Endothelial cell of umbilical vein (primary cell): ENCODE data around the gene SP3. TPM values are rescaled to one million over a fixed set of nuclear protein-coding genes. Genes with fewer than 3 reads are reported as not detected.
"Not testable (repeated sequence)": the region's sequence is repeated elsewhere in the genome, so short reads cannot be mapped to it uniquely, and the experiment has no call there.

Source experiments
- BruUV-seq: library from RNA; stranded (reverse); fragments of 400-500 nt; replicated peaks from 2 replicates; lab custom pipeline; 2021; lab: Mats Ljungman, UMichigan
- CTCF ChIA-PET: fragments of 300-600, 350-600 bp; sonication (Branson Sonifier 250); formaldehyde crosslinking; loops from one replicate; lab custom pipeline; 2021; ENCODE audit warnings: antibody characterized with exemption, inconsistent platforms; lab: Charles Lee
- POLR2A ChIA-PET: fragments of 300-600, 350-600 bp; sonication (Branson Sonifier 250); formaldehyde crosslinking; loops from one replicate; lab custom pipeline; 2021; ENCODE audit warnings: antibody characterized with exemption, inconsistent platforms; lab: Charles Lee
- DNase-seq: peaks from one replicate; pipeline ENCODE4 v3.0.0-alpha.2; 2011; ENCODE audit warnings: low read depth, low spot score
- FAIRE-seq: peaks from 2 replicates; lab custom pipeline; 2011; peaks lifted over from hg19 to GRCh38; lab: Jason Lieb, UNC
- H2AFZ ChIP-seq: 2 replicates; pipeline ENCODE4 v1.6.0; 2012; ENCODE audit warnings: low read depth, low read length, control low read depth, inconsistent platforms
- H3K27ac ChIP-seq: 2 replicates; pipeline ENCODE4 v1.5.1; 2011; ENCODE audit warnings: low read depth, mild to moderate bottlenecking, control low read depth, low read length, moderate library complexity; ENCODE audit not compliant: insufficient read depth
- H3K27me3 ChIP-seq, 2 experiments: 2 replicates each; pipeline versions ENCODE4 v1.6.0 to v1.6.1; 2011; ENCODE audit warnings: low read length in 2 of 2, mixed read lengths in 1 of 2; ENCODE audit not compliant: control insufficient read depth in 2 of 2, insufficient read depth in 2 of 2
- H3K36me3 ChIP-seq, 2 experiments: 2 replicates in 1 of 2; 3 replicates in 1 of 2; pipeline ENCODE4 v1.5.1; 2011; ENCODE audit warnings: low read length in 2 of 2, mild to moderate bottlenecking in 1 of 2, moderate library complexity in 1 of 2; ENCODE audit not compliant: control insufficient read depth in 2 of 2, insufficient read depth in 2 of 2; ENCODE audit errors: extremely low read depth in 1 of 2
- H3K4me1 ChIP-seq: 3 replicates; pipeline ENCODE4 v1.5.1; 2011; ENCODE audit warnings: mild to moderate bottlenecking, low read length; ENCODE audit not compliant: control insufficient read depth, insufficient read depth; ENCODE audit errors: extremely low read depth
- H3K4me2 ChIP-seq: 2 replicates; pipeline ENCODE4 v1.6.1; 2011; ENCODE audit warnings: low read length, control low read depth, mixed read lengths; ENCODE audit not compliant: insufficient read depth
- H3K4me3 ChIP-seq, 3 experiments: fragments of 200-600 bp in 1 of 3; sonication (generic), shearing (Covaris generic) in 1 of 3; replicated peaks in 1 of 3; 2 replicates each; pipeline ENCODE4 v1.5.1; 2011 to 2016; ENCODE audit warnings: control low read depth in 3 of 3, low read length in 3 of 3, mild to moderate bottlenecking in 2 of 3, inconsistent platforms in 1 of 3, low read depth in 1 of 3, moderate library complexity in 1 of 3; ENCODE audit not compliant: insufficient read depth in 1 of 3
- H3K79me2 ChIP-seq: 2 replicates; pipeline ENCODE4 v1.6.0; 2012; ENCODE audit warnings: low read length, inconsistent platforms; ENCODE audit not compliant: control insufficient read depth, insufficient read depth
- H3K9ac ChIP-seq: replicated peaks from 2 replicates; pipeline ENCODE3; 2011; ENCODE audit warnings: low read length, control low read depth; ENCODE audit not compliant: insufficient read depth; ENCODE audit errors: extremely low read depth
- H3K9me1 ChIP-seq: replicated peaks from 3 replicates; pipeline ENCODE4 v1.6.0; 2011; ENCODE audit warnings: mild to moderate bottlenecking, low read length; ENCODE audit not compliant: control insufficient read depth, insufficient read depth; ENCODE audit errors: extremely low read depth
- H3K9me3 ChIP-seq: replicated peaks from 2 replicates; pipeline ENCODE4 v1.5.1; 2012; ENCODE audit warnings: low read length, inconsistent platforms; ENCODE audit not compliant: control insufficient read depth, insufficient read depth
- H4K20me1 ChIP-seq: replicated peaks from 2 replicates; pipeline ENCODE3; 2011; ENCODE audit warnings: mild to moderate bottlenecking, low read length; ENCODE audit not compliant: control insufficient read depth, insufficient read depth; ENCODE audit errors: extremely low read depth
- EZH2 ChIP-seq: IDR thresholded peaks from 2 replicates; pipeline ENCODE4 v1.6.1; 2012; ENCODE audit warnings: borderline replicate concordance, low read depth, mild to moderate bottlenecking, moderate library complexity, low read length, inconsistent platforms; ENCODE audit not compliant: severe bottlenecking
- FOS ChIP-seq: IDR thresholded peaks from 2 replicates; pipeline ENCODE4 v1.6.1; 2011; ENCODE audit warnings: mild to moderate bottlenecking, low read length, moderate library complexity, borderline replicate concordance; ENCODE audit not compliant: insufficient read depth
- GATA2 ChIP-seq: IDR thresholded peaks from 2 replicates; pipeline ENCODE4 v1.7.0; 2011; ENCODE audit warnings: low read depth, mild to moderate bottlenecking, moderate library complexity, mixed read lengths, low read length; ENCODE audit not compliant: insufficient read length, insufficient read depth
- JUN ChIP-seq: IDR thresholded peaks from 2 replicates; pipeline ENCODE4 v1.6.1; 2011; ENCODE audit warnings: borderline replicate concordance, low read depth; ENCODE audit not compliant: insufficient read length, insufficient read depth
- MYC ChIP-seq: IDR thresholded peaks from one replicate; pipeline ENCODE4 v1.6.1; 2011; ENCODE audit warnings: mild to moderate bottlenecking, low read depth, low read length
- POLR2A ChIP-seq: IDR thresholded peaks from 2 replicates; pipeline ENCODE4 v1.6.1; 2012; ENCODE audit warnings: low read depth, mild to moderate bottlenecking, control low read depth, low read length
- POLR2AphosphoS5 ChIP-seq: IDR thresholded peaks from 2 replicates; pipeline ENCODE4 v1.6.1; 2012; ENCODE audit warnings: low read depth, mild to moderate bottlenecking, control low read depth, low read length, moderate library complexity; ENCODE audit not compliant: insufficient read depth
- dilution Hi-C: fragments of 300-500 bp; cut with MboI; formaldehyde crosslinking; loops from one replicate; pipeline ENCODE4 v1.15.0; 2019; ENCODE audit warnings: low sequenced_read_pairs; ENCODE audit not compliant: extremely low pct_ligation_motif_present
- intact Hi-C: fragments of 100-400 bp; cut with micrococcal nuclease; formaldehyde crosslinking; loops from one replicate; pipeline ENCODE4 v1.10.0; 2022
- polyA plus RNA-seq, 4 experiments: library from polyadenylated mRNA; depleted of rRNA in 3 of 4; stranded (reverse) in 3 of 4; unstranded in 1 of 4; fragments of >200 nt; gene quantifications; 2 replicates each; pipeline versions ENCODE4 v1.2.1 to v1.2.3, GENCODE V29; 2011 to 2012; ENCODE audit warnings: missing spikeins in 1 of 4
- total RNA-seq: library from RNA; stranded (reverse); gene quantifications from 2 replicates; pipeline ENCODE4 v1.2.3, GENCODE V29; 2021
- TF ChIP-seq, protein P1 (sequence below): IDR thresholded peaks from 2 replicates; pipeline ENCODE4 v1.6.1; 2011; ENCODE audit not compliant: insufficient read depth, insufficient read length
- TF ChIP-seq, protein P2 (sequence below), 2 donors: IDR thresholded peaks; 1 replicate in 1 of 2; 2 replicates in 1 of 2; pipeline ENCODE4 v1.5.1; 2011; ENCODE audit warnings: low read length in 2 of 2, mild to moderate bottlenecking in 2 of 2, moderate library complexity in 2 of 2, control low read depth in 1 of 2, inconsistent platforms in 1 of 2, low read depth in 1 of 2; ENCODE audit not compliant: insufficient read depth in 1 of 2; ENCODE audit errors: extremely low read depth in 1 of 2

SP3 gene
- total and polyA plus RNA-seq, 2 donors (not counting 3 experiments of a cell fraction or from before 2014, with no cell fraction given) = 23.9 to 59.0 TPM

DNA sequence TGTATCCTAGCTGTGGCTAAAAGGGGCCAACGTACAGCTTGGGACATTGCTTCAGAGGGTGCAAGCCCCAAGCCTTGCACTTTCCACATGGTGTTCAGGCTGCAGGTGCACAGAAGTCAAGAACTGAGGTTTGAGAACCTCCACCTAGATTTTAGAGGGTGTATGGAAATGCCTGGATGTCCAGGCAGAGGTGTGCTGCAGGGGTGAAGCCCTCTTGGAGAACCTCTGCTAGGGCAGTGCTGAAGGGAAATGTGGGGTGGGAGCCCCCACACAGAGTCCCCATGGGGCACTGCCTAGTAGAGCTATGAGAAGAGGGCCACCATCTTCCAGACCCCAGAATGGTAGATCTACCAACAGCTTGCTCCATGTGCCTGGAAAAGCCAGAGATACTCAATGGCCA lies 75.7 kb downstream of the SP3 start:
- intact Hi-C loops = loop anchor here (10.0 kb wide), 1 partner anchor 245 kb away; no protein-coding TSS in a partner anchor

DNA sequence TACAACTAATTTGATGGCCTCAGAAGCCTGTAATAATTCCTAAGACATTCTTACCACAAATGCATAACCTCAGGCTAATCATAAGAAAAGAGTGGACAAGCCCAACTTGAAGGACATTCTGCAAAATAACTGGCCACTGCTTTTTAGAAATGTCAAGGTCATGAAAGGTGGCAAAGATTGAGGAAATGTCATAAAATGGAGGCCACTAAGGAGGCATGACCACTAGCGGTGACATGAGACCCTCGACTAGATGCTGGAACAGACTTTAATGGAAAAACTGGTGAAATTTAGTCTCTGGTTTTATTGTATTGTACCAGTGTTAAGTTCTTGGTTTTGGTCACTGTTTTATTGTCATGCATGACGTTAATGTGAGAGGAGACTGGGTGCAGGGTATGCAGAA lies 78.6 kb downstream of the SP3 start:
- POLR2A ChIA-PET = no interaction called here
- dilution Hi-C loops = no loop called here
- BruUV-seq = no TSS peak
- Histone ChIP-seq H2AFZ (no peak overlapping the region), H3K27ac (no peak overlapping the region), H4K20me1 (no peaks in the 10 kb centered on the region), H3K4me3 (no peak overlapping the region), H3K9me1 (no peaks in the 10 kb centered on the region), H3K79me2 (no peaks in the 10 kb centered on the region), H3K9ac (no peak overlapping the region), H3K4me2 (no peak overlapping the region), H3K4me1 (no peaks in the 10 kb centered on the region), H3K36me3 (no peaks in the 10 kb centered on the region), H3K27me3 (peaks cover 14 to 17% of the 10 kb centered on the region in 2 experiments), H3K9me3 (no peaks in the 10 kb centered on the region)
- CTCF ChIA-PET = interaction anchor here (0.7 kb wide), 1 partner anchor 573 kb away, joined by 3 read pairs; no protein-coding TSS in a partner anchor
- no peak for TF ChIP-seq POLR2AphosphoS5
- TF ChIP-seq GATA2 = no peak
- no peak for TF ChIP-seq EZH2
- no peak for TF ChIP-seq MYC
- no peak for TF ChIP-seq FOS
- TF ChIP-seq POLR2A = no peak
- TF ChIP-seq JUN = no peak
- TF ChIP-seq, protein P1, sequence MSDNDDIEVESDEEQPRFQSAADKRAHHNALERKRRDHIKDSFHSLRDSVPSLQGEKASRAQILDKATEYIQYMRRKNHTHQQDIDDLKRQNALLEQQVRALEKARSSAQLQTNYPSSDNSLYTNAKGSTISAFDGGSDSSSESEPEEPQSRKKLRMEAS = no peak
- TF ChIP-seq, protein P2, sequence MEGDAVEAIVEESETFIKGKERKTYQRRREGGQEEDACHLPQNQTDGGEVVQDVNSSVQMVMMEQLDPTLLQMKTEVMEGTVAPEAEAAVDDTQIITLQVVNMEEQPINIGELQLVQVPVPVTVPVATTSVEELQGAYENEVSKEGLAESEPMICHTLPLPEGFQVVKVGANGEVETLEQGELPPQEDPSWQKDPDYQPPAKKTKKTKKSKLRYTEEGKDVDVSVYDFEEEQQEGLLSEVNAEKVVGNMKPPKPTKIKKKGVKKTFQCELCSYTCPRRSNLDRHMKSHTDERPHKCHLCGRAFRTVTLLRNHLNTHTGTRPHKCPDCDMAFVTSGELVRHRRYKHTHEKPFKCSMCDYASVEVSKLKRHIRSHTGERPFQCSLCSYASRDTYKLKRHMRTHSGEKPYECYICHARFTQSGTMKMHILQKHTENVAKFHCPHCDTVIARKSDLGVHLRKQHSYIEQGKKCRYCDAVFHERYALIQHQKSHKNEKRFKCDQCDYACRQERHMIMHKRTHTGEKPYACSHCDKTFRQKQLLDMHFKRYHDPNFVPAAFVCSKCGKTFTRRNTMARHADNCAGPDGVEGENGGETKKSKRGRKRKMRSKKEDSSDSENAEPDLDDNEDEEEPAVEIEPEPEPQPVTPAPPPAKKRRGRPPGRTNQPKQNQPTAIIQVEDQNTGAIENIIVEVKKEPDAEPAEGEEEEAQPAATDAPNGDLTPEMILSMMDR (IDR thresholded peaks at IDR 0.05; ENCODE audit: extremely low read depth in 1 of 2, insufficient read depth in 1 of 2, low read depth in 1 of 2, low read length in 2 of 2) = no peak
- DNase-seq (no peak), FAIRE-seq (no peak)
- intact Hi-C loops = loop anchor here (10.0 kb wide), 1 partner anchor 248 kb away; no protein-coding TSS in a partner anchor

More for the DNA sequence above, 75.7 kb downstream of the SP3 start:
- H3K36me3 ChIP-seq, H2AFZ ChIP-seq, H3K9me1 ChIP-seq, DNase-seq, FAIRE-seq, H4K20me1 ChIP-seq, H3K4me3 ChIP-seq, H3K4me1 ChIP-seq, H3K9ac ChIP-seq, H3K79me2 ChIP-seq, POLR2A ChIA-PET, dilution Hi-C loops, H3K27ac ChIP-seq, H3K4me2 ChIP-seq, BruUV-seq, H3K9me3 ChIP-seq, CTCF ChIA-PET: not testable (repeated sequence)
- H3K27me3 ChIP-seq = peaks cover 11 to 13% of the 10 kb centered on the region in 2 experiments
